Retinal pigment epithelial cell (primary cell): ENCODE measurements around the gene TEC.
A peak's percentile ranks its signal among the peaks of the same experiment; 100 is the strongest.

Experiments used
- DNase-seq: peaks from one replicate; pipeline ENCODE4 v3.0.0-alpha.2; 2010; ENCODE audit warnings: low read depth
- H3K4me3 ChIP-seq: 2 replicates; pipeline ENCODE4 v1.5.1; 2011; ENCODE audit warnings: mild to moderate bottlenecking, low read length, control low read depth, moderate library complexity
- TF ChIP-seq, protein P1 (sequence below): conservative IDR thresholded peaks from 2 replicates; pipeline ENCODE4 v1.5.1; 2011; ENCODE audit warnings: low read depth, low read length, control low read depth, inconsistent platforms

The TEC gene

DNA sequence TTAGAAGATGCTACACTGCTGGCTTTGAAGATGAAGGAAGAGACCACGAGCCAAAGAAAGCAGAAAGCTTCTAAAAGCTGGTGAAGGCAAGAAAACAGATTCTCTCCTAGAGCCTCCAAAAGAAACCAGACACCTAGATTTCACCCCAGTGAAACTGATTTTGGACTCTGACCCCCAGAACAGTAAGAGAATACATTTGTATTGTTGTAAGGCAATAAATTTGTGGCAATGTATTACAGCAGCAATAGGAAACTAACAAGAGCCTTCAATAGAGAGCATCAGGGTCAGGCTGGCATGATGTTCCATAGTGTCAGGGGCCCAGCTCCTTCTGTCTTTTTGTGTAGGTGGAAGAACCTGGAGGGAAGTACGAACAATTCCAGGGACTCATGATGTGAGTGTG is 6.0 kb upstream of the TEC start:
- TF ChIP-seq, protein P1, sequence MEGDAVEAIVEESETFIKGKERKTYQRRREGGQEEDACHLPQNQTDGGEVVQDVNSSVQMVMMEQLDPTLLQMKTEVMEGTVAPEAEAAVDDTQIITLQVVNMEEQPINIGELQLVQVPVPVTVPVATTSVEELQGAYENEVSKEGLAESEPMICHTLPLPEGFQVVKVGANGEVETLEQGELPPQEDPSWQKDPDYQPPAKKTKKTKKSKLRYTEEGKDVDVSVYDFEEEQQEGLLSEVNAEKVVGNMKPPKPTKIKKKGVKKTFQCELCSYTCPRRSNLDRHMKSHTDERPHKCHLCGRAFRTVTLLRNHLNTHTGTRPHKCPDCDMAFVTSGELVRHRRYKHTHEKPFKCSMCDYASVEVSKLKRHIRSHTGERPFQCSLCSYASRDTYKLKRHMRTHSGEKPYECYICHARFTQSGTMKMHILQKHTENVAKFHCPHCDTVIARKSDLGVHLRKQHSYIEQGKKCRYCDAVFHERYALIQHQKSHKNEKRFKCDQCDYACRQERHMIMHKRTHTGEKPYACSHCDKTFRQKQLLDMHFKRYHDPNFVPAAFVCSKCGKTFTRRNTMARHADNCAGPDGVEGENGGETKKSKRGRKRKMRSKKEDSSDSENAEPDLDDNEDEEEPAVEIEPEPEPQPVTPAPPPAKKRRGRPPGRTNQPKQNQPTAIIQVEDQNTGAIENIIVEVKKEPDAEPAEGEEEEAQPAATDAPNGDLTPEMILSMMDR: no peak
- H3K4me3 ChIP-seq: no peak overlapping the region
- DNase-seq: no peak

GRCh38 chr4:48275247-48275646 is 5.6 kb upstream of the TEC start:
- H3K4me3 ChIP-seq: no peak overlapping the region
- no peak for DNase-seq
- TF ChIP-seq, protein P1: peak; percentile 72

- DNase-seq: no peak
- TF ChIP-seq, protein P1: no peak
- H3K4me3 ChIP-seq: no peak overlapping the region
These were observed 2.0 kb upstream of the TEC start for GRCh38 chr4:48271626-48272025.

DNA sequence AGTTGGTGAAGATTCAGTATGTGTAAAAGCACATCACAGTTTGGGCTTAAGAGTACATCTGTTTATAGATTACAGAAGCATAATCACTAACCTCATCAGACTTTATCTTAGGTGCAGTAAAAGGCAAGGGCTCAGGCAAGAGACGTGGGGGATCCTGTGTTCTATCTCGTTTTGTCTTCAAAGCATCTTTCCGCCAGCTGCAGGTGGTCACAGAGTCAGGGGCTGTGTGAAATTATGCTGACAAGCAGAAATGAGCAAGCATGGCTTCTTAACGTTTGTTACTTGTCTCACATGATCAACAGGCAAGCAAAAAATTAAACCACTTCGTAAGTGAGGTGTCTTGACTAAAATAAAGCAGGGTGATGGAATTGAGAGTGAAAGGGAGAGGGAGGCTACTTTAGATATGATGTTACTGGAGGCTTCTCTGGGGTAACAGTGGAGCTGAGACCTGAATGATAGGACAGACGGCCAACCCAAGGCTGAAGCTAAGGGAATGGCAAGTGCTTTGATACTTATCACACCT is 1.4 kb upstream of the TEC start:
- no peak for DNase-seq
- TF ChIP-seq, protein P1: no peak
- no peak overlapping the region for H3K4me3 ChIP-seq

GRCh38 chr4:48270523-48270897 is 872 bp upstream of the TEC start:
- no peak for DNase-seq
- TF ChIP-seq, protein P1: no peak
- H3K4me3 ChIP-seq: peak overlapping the region; percentile 78

- H3K4me3 ChIP-seq: peak overlapping the region; percentile 78
- no peak for DNase-seq
- TF ChIP-seq, protein P1: peak; percentile 46
These were observed 354 bp upstream of the TEC start for GRCh38 chr4:48269861-48270522.

DNA sequence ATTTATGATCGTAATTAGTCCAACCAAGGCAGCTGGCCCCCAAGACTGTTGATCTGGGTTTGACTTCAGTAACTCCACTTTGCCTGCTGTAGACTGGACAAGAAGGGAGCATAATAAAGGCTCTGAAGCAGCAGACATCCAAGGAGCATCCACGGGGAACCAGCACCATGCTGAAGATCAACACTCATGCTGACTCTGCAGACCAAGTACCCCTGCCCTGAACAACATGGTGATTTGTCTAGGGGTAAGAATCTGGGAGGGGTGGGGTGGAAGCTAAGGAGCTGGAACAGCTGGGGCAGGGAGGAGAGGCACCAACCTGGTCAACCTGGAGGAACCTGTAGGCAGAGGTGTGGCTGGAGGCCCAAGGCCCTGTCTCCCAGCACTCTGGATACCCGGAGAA is 2.1 kb downstream of the TEC start:
- DNase-seq: no peak
- TF ChIP-seq, protein P1: no peak
- no peak overlapping the region for H3K4me3 ChIP-seq
